Myocyte (in vitro differentiated cells): ENCODE measurements around the gene MX2. TPM values are rescaled to one million over a fixed set of nuclear protein-coding genes. Genes with fewer than 3 reads are reported as not detected.

Source experiments
- DNase-seq: peaks from one replicate; pipeline ENCODE4 v3.0.0-alpha.2; 2012; ENCODE audit warnings: low read depth
- total RNA-seq: library from RNA; depleted of rRNA; stranded (reverse); fragments of >200 nt; gene quantifications from 2 replicates; pipeline ENCODE4 v1.2.3, GENCODE V29; 2014

Gene MX2
- total RNA-seq, 1 donor from 2014 or later: 0.91 TPM

DNA sequence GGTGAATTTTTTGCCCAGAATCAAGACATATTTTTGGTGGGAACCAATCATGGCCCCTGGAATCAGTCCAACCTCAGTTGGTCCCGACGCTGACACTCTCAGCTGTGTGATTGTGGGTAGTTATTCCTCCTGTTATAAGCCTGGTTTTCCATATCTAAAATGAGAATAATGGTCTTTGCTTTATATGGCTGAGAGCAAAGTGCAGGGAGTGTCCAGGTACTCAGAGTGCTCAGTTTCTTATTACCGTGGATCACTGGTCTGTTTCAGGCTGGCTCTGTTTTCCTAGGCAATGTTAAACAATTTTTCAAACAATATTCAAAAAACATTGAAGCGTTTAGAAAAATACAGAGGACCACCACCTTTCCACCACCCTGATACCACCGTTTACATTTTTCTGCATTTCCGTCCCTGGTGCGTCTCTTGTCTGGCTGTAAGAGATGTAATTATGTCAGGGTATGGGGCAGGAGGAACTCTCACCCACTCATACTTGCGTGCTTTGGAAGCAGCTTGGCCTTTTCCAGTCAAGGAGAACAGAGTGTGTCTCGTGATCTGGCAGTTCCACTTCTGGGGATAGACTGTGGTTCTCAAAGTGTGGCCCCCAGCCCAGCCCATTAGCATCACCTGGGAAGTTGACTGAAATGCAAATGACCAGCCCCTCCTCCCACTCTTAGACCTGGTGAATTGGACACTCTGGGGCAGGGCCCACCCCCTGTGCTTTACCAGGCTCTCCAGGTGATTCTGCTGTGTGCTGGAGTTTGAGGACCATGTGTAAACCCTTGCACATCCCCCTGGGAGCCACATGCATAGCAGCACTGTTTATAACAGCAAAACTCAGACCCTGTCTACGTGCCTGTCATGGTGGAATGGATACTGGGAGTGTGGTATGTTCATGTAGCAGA lies 71.0 kb downstream of the MX2 start:
- no peak for DNase-seq

DNA sequence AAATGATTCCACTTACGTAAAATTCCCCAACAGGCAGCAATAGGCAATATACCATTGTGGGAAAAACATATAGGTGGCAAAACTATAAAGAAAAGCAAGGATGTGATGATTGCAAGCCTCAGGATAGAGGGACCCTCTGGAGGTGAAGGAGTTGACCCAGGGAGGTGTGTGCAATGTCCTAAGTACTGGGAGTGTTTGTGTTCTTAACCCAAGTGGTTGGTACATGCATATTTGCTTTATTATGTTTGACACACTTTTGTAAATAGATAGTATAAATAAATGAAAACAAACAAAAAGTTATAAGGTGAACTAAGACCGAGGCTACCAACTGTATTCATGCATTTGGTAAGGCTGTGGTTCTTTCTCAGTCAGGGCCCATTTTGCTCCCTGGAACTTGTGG lies 71.7 kb downstream of the MX2 start:
- no peak for DNase-seq

DNA sequence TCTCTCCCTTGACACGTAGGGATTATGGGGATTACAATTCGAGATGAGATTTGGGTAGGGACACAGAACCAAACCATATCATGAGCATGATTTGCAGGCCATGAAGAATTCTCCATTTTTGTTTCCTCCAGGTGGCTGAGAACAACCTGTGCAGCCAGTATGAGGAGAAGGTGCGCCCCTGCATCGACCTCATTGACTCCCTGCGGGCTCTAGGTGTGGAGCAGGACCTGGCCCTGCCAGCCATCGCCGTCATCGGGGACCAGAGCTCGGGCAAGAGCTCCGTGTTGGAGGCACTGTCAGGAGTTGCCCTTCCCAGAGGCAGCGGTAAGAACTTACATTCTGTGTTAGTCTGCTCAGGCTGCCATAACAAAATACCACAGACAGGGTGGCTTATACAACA lies 73.9 kb downstream of the MX2 start:
- DNase-seq: no peak

DNA sequence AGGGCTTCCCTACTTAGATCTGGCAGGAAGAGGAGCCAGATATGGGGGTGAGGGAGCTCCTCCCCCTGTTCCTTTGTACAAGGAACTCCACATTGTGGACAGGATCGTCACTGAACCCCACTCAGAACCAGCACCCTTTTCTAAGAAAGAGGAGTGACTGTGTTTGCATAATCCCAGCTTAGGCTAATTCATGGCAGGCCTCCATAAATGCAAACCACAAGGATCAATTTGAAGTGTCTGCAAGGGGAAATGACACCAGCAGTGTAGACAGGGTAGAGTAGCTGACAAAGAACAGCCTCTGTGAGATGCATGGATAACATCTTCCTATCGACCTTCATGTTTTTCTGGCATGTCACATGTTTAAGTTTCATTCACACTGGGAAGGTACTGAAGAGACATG lies 75.9 kb downstream of the MX2 start:
- no peak for DNase-seq

DNA sequence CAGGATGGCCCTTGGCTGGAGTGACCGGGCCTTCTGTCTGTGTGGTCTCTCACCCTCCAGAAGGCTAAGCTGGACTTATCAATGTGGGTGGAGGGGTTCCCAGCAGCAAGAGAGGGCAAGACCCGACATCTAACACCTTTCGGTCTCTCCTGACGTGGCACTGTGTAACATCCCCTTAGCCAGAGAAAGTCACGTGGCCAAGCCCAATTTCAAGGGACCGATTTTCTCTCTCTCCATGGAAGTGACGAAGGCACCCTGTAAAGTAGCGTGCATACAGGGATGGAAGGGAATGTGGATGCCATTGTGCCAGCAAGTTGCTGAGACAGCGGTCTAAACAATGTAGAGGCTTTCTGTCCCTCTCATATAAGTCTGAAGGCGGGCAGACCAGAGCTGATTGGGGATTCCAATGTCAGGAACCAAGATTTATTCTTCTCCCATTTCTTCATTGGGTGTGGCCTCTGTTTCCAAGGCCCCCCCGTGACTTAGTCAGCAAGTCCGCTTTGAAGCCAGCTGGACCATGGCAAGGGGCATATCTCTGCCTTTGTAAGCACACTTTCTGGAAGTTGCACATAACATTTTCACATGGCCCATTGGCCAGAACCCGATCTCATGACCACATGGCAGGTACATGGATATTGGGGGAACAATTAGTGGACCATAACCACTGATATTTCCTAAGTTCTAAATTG lies 76.7 kb downstream of the MX2 start:
- DNase-seq: no peak

DNA sequence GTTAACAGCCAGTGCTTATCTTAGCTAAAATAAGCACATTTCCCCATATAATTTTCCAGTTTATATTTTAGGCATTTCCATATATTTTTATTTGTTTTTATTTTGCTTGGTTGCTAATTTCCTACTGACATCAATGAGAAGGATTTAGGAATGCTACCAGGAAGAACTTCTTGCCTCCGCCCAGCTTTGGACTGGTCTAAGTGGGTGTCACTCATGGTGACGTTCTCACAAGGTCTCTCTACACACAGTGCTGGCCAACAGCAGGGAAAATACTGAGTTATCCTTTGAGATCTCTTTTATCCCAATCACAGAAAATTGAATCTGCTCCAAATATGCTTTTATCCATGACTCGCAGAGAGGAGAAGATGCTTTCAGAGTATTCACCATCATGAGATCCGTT lies 77.4 kb downstream of the MX2 start:
- no peak for DNase-seq

DNA sequence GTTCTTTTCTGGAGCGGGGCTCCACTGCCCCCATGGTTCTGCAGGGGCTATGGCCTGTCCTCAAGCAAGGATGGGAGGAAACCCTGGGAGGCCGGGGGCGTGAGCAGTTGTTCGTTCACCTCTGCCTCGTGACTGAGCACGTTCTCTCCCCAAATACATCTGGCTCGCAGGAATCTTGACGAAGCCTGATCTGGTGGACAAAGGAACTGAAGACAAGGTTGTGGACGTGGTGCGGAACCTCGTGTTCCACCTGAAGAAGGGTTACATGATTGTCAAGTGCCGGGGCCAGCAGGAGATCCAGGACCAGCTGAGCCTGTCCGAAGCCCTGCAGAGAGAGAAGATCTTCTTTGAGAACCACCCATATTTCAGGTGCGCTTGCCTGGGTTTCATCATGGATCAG lies 79.7 kb downstream of the MX2 start:
- DNase-seq: no peak

DNA sequence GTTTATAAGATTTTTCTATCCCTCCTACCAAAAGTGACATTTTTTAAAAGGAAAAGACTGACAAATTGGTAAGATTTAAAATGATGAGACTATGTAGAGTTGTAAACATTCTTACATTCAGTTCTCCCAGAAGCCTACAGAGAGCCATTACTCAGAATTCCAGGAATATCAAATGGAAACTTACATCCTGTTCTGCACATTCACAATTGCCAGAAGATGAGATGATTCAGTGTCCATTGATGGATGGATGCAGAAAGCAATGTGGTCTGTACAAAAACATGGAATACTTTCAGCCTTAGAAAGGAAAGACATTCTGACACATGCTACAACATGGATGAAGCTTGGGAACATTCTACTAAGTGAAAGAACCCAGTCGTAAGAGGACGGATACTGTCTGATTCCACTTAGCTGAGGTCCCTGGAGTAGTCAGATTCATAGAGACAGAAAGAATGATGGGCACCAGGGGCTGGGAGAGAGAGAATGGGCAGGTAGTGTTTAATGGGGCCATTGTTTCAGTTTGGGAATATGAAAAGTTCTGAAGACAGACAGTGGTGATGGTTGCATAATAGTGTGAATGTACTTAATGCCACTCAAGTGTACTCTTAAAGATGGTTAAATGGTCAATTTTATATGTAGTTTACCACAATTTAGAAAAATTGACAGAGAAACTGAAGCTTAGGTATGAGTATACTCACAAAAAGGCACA lies 80.8 kb downstream of the MX2 start:
- no peak for DNase-seq

DNA sequence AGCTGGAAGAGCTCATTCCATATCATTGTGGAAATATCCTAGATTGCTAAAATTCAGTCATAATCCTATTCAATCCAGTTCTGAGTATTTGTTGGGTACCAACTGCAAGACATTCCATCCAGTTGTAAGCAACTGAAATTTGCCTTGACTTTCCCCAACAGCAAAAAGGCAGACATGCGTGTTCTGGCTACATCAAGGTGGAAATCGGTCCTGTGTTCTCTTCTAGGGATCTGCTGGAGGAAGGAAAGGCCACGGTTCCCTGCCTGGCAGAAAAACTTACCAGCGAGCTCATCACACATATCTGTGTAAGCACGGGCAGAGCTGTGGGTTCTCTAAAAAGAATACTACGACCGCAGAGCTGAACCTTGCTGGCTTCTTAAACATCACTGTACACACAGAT lies 81.7 kb downstream of the MX2 start:
- DNase-seq: no peak

DNA sequence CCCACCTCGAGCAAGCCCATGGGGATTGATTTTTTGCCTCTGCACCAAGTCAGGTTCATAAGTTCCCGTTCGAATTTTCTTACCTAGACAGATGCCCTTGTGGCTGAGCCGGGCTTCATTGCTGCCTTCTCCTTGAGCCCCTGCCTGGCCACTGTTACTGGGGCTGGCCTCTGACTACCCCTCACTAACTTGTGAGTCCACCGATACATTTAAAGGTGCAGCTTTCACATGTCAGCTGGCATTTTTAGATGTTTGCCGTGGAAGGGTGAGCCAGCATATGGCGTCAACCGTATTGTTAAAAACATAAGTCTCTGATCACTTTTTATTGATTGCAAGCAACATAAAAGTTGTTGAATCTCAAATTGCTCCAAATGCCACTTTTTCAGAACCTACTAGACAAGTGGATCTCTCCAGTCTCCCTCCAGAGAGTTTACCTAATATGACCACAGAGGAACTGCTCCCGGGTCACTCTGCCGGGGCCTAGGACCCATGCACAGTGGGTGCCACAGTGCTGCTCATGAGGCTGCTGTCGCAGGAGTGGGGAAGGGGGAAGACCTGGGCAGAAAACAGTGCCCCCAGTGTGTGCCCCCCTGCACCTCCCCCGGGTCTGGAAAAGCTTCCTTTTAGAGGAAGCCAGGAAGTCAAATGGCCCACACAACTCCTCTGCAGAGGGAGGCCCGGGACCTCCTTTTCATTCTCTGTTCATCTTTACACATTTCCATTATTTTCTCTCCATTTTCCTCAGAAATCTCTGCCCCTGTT lies 83.1 kb downstream of the MX2 start:
- no peak for DNase-seq

DNA sequence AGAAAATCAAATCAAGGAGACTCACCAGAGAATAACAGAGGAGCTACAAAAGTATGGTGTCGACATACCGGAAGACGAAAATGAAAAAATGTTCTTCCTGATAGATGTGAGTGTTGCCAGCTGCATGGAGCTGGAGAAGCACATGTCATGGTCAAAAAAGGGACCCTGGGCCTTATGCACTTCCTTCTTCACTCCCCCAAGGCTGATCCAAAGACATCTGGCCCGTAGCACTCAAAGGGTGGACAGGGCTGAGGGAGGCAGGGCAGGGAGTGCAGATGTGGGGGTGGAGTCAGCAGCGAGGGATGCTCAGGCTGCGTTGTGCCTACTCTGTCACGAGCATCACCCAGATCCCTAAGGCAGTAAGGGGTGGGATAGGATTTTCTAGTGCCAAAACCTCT lies 83.6 kb downstream of the MX2 start:
- DNase-seq: no peak

DNA sequence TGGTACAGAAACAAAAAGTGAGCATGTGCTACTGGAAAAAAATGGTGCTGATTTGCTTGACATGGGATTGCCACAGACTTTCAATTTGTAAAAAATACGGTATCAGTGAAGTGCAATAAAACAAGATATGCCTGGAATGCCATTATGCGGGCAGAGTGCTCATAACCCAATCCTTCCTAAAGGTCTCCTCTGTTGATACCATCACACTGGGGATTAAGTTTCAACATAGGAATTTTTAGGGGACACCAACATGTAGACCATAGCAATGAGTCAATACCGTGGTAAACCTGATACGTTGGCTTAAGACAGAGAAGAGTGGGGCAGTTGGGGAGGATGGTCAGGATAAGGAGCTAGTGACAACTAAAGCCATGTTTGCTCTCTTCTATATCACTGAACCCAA lies 84.8 kb downstream of the MX2 start:
- peak; percentile 42 for DNase-seq

DNA sequence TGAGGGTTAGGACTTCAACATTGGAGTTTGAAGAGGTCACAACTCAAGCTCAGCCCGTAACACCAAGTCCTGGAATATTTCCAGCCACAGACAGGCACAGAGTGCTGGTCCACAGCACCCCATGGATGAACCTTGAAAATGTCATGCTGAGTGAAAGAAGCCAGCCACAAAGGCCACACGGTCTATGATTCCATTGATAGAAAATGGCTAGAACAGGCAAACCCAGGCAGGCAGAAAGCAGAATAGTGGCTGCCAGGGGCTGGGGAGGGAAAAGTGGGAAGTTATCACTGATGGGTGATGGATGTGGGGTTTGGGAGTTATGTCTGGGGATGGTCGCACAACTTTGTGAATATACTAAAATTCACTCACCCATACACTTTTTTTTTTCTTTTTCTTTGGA lies 85.5 kb downstream of the MX2 start:
- DNase-seq: no peak

DNA sequence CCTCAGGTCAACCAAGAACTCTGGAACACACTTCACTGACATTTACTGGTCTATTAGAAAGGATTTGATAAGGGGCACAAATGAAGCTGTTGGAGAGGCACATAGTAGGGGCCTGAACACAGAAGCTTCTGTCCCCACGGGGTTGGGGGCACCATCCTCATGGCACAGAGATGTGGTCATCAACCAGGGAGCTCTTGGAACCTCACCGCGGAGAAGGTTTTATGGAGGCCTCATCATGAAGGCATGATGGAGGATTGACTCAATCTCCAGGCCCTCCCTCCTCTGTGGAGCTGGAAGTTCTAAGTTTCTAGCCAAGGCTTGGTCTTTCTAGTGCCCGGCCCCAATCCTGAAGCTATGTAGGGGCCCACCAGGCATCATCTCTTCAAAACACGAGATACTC lies 87.8 kb downstream of the MX2 start:
- DNase-seq: no peak

DNA sequence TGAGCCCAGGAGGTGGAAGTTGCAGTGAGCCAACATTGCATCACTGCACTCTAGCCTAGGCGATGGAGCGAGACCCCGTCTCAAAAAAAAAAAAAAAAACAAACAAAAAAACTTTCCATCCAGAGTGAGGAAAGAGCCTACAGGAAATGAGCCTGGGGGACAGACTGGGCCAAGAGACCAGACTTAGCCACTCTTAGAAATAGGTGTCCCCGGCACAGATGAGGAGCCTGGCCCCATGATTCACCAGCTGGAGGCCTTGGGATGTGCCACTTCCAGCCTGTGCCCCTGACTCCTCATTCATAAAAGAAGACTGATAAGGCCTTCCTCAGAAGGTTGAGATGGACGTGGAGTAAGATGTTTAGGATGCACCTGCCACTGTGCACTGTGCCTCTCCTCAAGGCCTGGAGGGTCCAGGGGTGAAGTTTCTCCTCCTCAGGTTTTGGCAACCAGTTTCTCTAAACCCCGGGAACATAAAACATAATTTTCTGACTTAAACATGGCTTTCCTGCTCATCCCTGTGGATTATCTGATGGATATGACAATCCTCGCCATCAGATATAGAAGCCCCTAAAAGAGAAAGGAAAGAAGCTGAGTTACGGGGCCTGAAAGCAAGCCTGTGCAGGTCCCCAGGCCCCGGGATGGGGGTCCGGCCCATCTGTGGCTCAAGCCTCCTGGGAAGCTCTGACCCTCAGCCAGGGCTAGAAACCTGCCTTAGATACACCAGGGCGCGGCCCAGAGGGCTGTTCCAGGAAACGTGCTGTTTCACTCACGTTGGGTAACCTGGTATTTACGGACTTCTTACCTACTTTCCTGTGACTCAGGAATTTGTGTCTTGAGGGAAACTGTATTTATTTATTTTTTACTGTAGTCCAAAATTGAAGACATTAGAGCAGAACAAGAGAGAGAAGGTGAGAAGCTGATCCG lies 90.2 kb downstream of the MX2 start:
- no peak for DNase-seq

DNA sequence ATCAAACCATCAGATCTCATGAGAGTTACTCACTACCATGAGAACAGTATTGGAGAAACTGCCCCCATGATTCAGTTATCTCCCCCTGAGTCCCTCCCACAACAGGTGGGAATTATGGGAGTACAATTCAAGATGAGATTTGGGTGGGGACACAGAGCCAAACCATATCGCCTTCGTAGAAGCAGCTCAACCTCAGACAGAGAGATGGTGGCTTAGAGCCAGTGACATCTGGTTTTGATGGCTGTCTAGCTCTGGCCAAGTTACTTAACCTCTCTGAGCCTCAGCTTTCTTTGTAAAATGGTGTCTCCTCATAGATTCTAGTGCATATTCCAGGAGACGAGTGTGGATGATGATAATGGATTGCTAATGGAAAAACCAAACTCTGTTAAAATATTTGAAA lies 91.4 kb downstream of the MX2 start:
- DNase-seq: no peak

DNA sequence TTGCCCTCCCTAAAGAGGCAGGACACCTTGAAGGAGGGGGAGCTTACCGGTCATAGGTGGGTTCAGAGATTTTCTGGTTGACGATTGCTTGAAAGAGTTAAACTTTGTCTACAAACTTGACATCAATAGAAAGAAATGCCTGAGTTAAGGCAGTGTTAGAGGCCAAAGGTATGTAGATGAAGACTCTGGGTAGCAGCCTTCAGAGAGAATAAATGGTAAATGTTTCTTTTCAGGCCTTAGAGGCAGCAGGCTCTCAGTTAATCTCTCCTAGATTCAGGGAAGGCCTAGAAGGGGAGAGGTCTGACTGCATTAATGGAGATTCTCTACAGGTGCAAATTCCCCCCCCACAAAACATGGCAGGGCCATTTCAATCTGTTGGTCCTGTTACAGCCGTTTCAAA lies 91.9 kb downstream of the MX2 start:
- no peak for DNase-seq

DNA sequence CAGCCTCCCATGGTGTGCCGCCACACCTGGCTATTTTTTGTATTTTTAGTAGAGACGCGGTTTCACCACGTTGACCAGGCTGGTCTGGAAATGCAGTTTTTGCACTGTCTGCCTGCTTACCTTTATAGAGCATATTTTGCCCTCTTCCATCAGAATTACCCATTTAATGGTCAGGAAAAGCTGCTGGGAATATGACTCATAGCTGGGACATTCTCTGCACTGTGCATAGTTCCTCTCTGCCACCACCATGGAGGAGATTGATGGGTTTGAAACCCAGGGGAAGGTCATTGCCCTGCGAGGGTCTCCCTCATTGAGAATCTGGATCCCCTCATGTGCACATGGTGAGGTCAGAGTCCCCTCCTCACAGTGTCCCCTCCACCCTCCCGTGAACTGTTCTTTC lies 96.3 kb downstream of the MX2 start:
- DNase-seq: no peak

DNA sequence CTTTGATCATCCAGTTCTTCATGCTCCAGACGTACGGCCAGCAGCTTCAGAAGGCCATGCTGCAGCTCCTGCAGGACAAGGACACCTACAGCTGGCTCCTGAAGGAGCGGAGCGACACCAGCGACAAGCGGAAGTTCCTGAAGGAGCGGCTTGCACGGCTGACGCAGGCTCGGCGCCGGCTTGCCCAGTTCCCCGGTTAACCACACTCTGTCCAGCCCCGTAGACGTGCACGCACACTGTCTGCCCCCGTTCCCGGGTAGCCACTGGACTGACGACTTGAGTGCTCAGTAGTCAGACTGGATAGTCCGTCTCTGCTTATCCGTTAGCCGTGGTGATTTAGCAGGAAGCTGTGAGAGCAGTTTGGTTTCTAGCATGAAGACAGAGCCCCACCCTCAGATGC lies 96.7 kb downstream of the MX2 start:
- no peak for DNase-seq
